WTC11 (cell line): Measurements from ENCODE around the gene DPP4.

Experiments used
- CTCF ChIP-seq: fragments of 200-600 bp; IDR thresholded peaks from 2 replicates; pipeline ENCODE4 v1.8.0; 2022; ENCODE audit warnings: antibody characterized with exemption
- IRF2 ChIP-seq: sonication (generic); formaldehyde crosslinking; IDR thresholded peaks from 2 replicates; pipeline ENCODE4 v1.8.0; 2022; ENCODE audit warnings: low read depth, missing genetic modification reagents, borderline replicate concordance
- MYBL2 ChIP-seq: sonication (generic); formaldehyde crosslinking; IDR thresholded peaks from 2 replicates; pipeline ENCODE4 v1.8.1; 2023; ENCODE audit warnings: mild to moderate bottlenecking, moderate library complexity, missing genetic modification reagents
- RELA ChIP-seq: sonication (generic); formaldehyde crosslinking; IDR thresholded peaks from 2 replicates; pipeline ENCODE4 v1.8.1; 2022; ENCODE audit warnings: missing genetic modification reagents, mild to moderate bottlenecking, borderline replicate concordance
- RORB ChIP-seq: fragments of 250-450 bp; sonication (Bioruptor Pico); IDR thresholded peaks from 2 replicates; pipeline ENCODE4 v1.9.0; 2021; ENCODE audit warnings: mild to moderate bottlenecking
- STAT6 ChIP-seq: sonication (generic); formaldehyde crosslinking; conservative IDR thresholded peaks from 2 replicates; pipeline ENCODE4 v1.8.1; 2023; ENCODE audit warnings: mild to moderate bottlenecking, low read depth, missing genetic modification reagents, moderate library complexity

- TF ChIP-seq RORB (CRISPR knock-in tag) (no peak), CTCF (no peak), RELA (no peak), STAT6 (no peak), MYBL2 (CRISPR knock-in tag) (no peak), IRF2 (CRISPR knock-in tag) (no peak)
Measured at GRCh38 chr2:162013514-162014475, 60.2 kb downstream of the DPP4 start.
